ENCODE measurements around the gene EXOSC5.
"Not testable (repeated sequence)": the region's sequence is repeated elsewhere in the genome, so short reads cannot be mapped to it uniquely, and the experiment has no call there.

Gene EXOSC5
- 10.4 to 43.0 (median 18.3) reads per million in 3 experiments for total RNA-seq

GRCh38 chr19:41397086-41398049 is at the start of gene EXOSC5, which contains the start of gene BCKDHA:
EXOSC5 (minus strand) TSS chr19:41397359; CDS start chr19:41397328, 31 bp downstream.
BCKDHA (plus strand) TSS chr19:41397818; CDS start chr19:41397828, 10 bp downstream.
- peak; percentile 100 for DNase-seq

- no peak for DNase-seq
Measured at GRCh38 chr19:41445575-41445974, 48.4 kb upstream of the EXOSC5 start.

DNA sequence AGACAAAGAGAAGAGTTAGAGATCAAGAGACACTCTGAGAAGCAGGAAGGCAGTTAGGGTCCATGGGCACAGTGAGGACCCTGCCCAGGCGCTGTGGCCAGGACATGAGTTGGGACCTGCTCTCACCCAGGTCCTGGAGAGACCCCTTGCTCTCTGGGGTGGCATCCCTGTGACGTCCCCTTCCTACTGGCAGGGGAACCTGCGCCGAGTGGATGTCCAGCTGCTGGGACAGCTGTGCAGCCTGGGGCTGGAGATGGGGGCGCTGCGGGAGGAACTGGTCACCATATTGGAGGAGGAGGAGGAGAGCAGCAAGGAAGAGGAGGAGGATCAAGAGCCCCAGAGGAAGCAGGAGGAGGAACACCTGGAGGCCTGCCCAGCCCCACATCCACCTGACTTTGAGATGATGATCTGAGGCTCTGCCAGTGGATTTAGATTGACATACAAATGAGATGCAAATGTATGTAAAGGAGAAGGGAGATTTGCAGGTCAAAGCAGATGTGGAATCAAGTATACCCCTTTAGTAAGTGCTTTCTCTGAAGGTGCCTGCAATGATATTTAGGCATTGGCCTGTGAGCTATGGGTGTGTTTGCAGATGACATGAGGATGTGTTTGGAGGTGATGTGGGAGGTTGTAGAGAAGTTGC is 46.8 kb upstream of the EXOSC5 start:
- DNase-seq, result no peak

DNA sequence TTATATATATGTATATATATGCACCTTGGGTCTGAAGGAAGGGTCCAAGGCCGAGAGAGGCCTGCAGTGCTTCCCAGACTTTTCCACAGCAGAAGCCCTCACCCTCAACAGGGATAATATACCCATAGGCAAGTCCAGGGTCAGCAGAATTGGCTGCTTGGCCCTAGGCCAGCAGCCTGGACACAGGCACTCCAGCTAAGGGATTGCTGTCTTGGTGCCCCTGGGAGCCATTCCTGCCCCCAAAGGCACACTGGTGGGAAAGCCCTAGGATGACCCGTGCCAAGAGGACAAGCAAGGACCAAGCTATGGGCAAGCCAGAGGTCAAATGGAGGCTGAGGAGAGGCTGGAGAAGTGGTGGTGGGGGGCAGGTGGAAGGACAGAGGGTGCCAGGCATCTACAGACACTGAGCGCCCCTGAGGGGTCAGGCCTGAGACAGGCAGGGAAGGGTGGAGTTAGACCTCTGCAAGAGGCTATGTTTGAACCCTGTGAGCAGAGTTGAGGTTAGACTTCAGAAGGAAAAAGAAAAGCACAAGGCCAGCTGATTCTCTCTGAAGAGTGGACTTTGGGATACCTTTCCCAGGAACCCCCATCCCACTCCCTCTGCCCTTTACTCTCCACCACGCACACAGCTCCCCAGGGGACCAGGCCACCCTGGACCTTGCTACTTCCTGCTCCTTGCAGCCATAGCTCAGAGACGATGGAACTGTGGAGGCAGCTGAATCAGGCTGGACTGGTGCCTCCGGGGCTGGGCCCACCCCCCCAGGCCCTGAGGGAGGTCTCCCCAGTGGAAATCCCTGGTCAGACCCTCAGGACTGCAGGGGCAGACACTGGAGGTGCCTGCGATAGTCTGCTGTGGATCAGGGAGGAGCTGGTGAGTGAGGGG is 45.6 kb upstream of the EXOSC5 start, which contains the start of gene ERICH4:
Gene ERICH4, plus strand, starts transcription at position 684 of the 883 bp plus-strand sequence. Its CDS starts 14 bp downstream, at position 698.
- no peak for DNase-seq

DNA sequence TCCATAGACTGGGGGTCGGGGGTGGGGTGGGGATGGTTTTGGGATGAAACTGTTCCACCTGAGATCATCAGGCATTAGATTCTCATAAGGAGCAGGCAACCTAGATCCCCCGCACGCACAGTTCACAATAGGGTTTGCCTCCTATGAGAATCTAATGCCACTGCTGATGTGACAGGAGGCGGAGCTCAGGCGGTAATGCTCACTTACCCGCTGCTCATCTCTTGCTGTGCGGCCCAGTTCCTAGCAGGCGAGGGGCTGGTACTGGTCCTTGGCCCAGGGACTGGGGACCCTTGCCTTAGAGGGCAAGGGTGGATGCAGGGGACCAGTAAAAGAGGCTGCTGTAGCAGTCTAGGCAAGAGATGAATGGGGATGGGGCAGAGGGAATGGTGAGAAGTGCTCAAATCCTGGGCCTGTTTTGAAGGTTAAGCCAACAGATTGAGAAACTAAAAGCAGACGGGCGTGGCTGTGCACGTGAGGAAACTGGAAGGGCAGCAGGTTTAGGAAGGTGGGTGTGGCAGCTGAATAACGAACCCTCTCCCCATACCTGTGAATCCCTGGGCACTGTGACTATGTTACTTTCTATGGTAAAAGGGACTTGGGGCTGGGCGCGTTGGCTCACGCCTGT is 44.3 kb upstream of the EXOSC5 start:
- no peak for DNase-seq

DNA sequence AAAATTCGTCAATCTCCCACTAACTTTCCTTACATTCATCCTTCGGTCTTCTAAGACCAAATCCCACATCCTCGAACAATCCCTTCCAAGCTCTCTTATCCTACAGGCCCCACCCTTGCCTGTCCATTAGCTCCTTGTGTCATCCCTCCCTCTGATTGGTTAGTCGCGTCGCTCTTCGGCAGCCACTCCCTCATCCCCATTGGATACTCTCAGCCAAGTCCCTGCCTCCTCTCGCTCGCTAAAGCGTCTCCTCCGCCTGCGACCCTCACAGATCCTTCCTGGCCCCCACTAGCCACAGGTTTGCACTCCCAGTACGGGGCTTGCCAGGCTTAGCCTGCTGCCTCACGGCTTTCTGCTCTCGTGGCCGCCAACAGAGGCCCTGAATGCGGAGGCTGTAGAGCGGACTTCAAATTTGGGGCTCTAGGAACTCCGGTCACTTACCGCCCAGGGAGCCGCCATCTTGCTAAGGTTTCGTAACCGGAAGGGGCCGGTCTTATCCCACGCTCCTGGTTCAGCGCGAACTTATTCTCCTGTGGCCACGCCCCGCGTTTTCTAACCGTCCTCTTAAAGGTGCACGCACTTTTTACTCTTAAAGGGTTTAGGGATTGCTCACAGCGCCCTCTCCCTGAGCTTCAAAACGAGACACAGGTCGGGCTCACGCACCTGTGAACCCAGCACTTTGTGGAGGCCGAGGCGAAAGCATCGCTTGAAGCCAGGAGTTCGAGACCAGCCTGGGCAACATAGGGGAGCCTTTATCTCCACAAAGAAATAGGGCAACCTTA is 42.5 kb upstream of the EXOSC5 start, which contains the start of gene DMAC2:
Gene DMAC2, minus strand, starts transcription at position 472 of the 782 bp plus-strand sequence. Its CDS starts 13 bp downstream, at position 459.
- DNase-seq, result peak; percentile 90

- DNase-seq, result no peak
Measured at GRCh38 chr19:41437944-41438574, 40.9 kb upstream of the EXOSC5 start.

- DNase-seq, result no peak
Measured at GRCh38 chr19:41436674-41436951, 39.5 kb upstream of the EXOSC5 start.

DNA sequence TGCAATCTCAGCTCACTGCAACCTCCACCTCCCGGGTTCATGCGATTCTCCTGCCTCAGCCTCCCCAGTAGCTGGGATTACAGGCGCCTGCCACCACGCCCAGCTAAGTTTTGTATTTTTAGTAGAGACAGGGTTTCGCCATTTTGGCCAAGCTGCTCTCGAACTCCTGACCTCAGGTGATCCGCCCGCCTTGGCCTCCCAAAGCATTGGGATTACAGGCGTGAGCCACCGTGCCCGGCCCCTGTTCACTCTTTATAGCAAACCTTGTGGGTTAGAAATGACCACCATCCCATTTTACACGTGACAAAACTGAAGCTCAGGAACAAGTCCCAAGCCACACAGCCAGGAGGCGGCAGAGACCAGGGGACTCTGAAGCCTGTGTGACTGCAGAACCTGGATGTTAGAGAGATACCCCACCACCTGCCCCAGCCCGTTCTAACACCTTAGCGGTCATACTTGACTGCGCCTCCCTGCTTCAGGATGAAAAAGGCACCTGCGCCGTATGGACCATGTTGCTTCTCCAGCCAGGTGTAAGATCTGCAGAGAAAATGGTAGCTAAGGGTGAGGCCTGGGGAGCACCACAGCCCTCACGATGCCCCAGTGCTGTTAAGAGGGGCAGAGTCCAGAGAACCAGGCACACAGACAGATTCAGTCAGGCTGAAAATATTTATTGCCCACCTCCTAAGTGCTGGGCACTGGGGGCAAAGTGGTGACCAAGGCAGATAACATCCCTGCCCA is 38.9 kb upstream of the EXOSC5 start:
- DNase-seq, result no peak

GRCh38 chr19:41435376-41435775 is 38.2 kb upstream of the EXOSC5 start:
- not testable (repeated sequence) for DNase-seq

- DNase-seq, result no peak
Measured at GRCh38 chr19:41434450-41434849, 37.3 kb upstream of the EXOSC5 start.

GRCh38 chr19:41433171-41433570 is 36.0 kb upstream of the EXOSC5 start:
- no peak for DNase-seq

DNA sequence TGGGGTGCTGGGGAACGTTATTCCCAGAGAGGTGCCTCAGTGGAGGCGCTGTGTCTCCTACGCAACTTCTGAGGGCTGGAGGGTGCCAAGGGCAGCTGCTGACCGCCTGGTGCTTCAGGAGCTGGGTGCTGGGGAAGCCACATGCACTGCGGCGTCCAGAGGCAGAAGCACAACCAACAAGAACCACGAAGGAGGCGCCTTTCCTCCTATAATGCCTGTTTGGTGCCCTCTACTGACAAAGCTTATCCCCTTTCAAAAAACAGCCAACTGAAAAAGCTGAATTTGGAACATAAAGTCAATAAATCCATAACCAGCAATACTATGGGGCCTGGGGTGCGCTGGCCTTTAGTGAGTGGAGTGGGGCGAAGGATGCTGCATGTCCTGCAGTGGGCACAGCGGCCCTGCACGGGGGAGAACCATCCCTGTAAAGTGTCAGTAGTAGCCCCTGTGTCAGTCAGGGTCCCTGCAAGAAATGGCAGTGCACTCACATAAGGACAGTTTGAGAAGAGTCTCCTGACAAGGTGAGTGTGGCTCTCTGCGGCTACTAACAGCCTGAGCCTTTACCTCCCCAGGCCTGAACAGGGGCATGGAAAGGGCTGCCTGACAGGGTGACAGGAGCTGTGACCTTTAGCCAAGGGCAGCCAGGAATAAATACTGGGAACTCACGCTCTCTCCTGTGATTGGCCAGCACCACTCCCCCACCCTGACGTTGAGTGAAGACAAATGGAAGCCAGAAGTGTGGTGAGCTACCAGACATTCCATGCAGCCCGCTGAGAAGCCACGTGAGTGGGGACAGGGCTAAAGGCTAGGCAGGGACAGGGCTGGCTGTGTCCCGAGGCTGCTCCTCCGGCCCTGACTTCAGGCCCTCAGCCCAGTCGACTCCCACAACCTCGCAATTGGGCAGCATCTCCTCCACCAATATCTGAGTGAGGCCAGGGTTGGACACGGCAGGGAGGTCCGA is 34.5 kb upstream of the EXOSC5 start:
- peak; percentile 10 for DNase-seq

- no peak for DNase-seq
Measured at GRCh38 chr19:41430922-41431321, 33.8 kb upstream of the EXOSC5 start.

DNA sequence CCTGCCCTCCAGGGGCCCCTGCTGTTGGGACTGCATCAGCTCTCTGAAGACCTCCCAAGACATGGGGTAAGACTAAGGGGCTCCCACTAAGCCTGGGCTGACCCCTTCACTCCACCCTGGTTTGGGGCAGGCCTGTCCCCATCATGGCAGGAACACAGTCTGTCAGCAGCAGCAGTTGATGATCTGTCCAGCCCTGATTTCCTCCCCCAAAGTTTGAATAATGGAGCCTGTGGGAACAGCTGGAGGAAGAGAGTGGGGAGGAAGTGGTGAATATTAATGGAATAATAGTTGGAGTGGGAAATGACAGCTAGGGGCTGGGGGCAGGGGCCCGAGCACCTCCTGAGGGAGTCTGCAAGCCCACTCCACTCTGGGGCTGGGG is 31.3 kb upstream of the EXOSC5 start:
- no peak for DNase-seq

DNA sequence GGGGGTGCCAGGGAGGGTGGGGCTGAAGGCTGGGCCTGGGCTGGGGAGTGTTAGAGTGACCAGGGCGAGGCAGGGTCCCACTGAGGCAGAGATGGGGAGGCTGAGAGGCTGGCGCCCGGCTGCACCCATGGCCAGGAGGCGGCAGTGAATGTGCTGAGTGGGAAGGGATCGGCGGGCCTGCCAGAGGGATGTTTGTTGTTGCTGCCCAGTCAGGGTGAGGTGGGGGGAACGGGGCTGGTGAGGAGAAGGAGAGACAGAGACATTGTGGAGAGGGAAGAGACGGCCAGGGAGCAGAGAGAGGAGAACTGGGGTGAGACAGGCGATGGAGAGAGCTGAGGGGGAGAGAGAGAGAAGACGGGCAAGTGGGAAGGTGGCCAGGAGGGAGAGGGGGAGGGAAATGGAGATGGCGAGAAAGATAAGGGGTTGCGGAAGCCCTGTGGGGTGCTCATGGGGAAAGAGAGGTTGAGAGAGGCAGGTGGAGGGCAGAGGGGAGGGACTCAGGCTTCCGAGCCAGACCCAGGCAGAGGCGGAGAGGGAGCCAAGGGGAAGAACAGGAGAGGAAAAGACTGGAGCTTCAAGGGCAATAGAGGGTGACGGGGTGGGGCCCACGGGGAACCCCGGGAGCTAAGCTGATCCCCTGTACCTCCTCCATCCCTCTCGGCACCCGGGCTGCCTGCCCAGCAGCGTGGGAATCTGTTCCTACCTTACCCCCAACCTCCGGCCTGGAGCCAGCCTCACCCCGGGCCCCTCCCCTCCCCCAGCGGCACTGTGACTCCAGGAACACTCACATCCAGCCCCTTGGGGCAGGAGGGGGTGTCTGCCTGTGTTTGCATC is 30.7 kb upstream of the EXOSC5 start:
- peak; percentile 50 for DNase-seq

GRCh38 chr19:41426952-41427646 is 29.9 kb upstream of the EXOSC5 start, which contains the start of gene B3GNT8:
B3GNT8 (minus strand) TSS chr19:41427374; CDS start chr19:41426778, 596 bp downstream.
- peak; percentile 16 for DNase-seq

Data from central memory CD4-positive, alpha-beta T cell (primary cell).